HCT116 (cell line): ENCODE measurements around the gene SLC22A12.

Experiments
- POLR2A ChIP-seq: IDR thresholded peaks from 2 replicates; pipeline ENCODE4 v1.7.0; 2011; ENCODE audit warnings: borderline replicate concordance; ENCODE audit not compliant: insufficient read depth, insufficient read length; ENCODE audit errors: extremely low read depth
- SIN3A ChIP-seq: IDR thresholded peaks from 2 replicates; pipeline ENCODE4 v1.6.1; 2012; ENCODE audit warnings: low read depth
- TCF7L2 ChIP-seq: IDR thresholded peaks from 2 replicates; pipeline ENCODE4 v1.7.0; 2011; ENCODE audit warnings: borderline replicate concordance, inconsistent platforms; ENCODE audit not compliant: insufficient read depth, insufficient read length; ENCODE audit errors: extremely low read depth
- TF ChIP-seq, protein P1 (sequence below), 3 experiments: fragments of 200-600 bp in 1 of 3; sonication (generic) in 1 of 3; IDR thresholded peaks in 2 of 3; conservative IDR thresholded peaks in 1 of 3; 2 replicates each; pipeline ENCODE4 v1.5.1; 2012 to 2017; ENCODE audit warnings: low read depth in 2 of 3, low read length in 2 of 3, antibody characterized with exemption in 1 of 3, borderline replicate concordance in 1 of 3, control low read depth in 1 of 3, mild to moderate bottlenecking in 1 of 3, mixed read lengths in 1 of 3, mixed run types in 1 of 3, moderate library complexity in 1 of 3; ENCODE audit not compliant: insufficient read depth in 1 of 3
- TF ChIP-seq, protein P2 (sequence below): IDR thresholded peaks from 2 replicates; pipeline ENCODE4 v1.6.1; 2012

DNA sequence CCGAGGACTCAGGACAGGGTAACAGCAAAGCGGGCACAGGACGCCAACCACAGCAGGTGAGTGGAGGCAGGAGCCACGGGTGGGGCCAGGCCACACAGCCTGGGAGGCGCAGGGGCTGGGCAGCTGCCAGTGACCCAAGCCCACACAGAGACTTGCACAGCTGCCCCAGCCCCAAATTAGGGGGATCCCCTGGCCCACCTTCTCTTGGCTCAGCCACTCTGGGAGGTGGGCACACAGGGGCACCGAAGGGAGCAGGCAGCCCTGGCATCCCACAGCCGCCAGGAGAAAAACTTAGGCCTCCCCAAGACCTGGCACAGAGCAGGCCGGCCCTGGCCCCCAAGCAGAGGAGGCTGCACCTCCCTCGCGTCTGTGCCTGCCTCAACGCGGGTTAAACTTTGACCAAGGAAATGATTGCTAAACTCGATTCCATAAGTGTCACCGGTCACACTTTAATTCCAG lies at the start of gene SLC22A12:
- TF ChIP-seq TCF7L2 (no peak), POLR2A (no peak), SIN3A (no peak)
- TF ChIP-seq, protein P1, sequence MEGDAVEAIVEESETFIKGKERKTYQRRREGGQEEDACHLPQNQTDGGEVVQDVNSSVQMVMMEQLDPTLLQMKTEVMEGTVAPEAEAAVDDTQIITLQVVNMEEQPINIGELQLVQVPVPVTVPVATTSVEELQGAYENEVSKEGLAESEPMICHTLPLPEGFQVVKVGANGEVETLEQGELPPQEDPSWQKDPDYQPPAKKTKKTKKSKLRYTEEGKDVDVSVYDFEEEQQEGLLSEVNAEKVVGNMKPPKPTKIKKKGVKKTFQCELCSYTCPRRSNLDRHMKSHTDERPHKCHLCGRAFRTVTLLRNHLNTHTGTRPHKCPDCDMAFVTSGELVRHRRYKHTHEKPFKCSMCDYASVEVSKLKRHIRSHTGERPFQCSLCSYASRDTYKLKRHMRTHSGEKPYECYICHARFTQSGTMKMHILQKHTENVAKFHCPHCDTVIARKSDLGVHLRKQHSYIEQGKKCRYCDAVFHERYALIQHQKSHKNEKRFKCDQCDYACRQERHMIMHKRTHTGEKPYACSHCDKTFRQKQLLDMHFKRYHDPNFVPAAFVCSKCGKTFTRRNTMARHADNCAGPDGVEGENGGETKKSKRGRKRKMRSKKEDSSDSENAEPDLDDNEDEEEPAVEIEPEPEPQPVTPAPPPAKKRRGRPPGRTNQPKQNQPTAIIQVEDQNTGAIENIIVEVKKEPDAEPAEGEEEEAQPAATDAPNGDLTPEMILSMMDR (IDR thresholded peaks at IDR 0.05 in 2 of 3, conservative IDR thresholded peaks at IDR 0.05 in 1 of 3; ENCODE audit: borderline replicate concordance in 1 of 3, insufficient read depth in 1 of 3, low read depth in 2 of 3, low read length in 2 of 3), result no peak
- TF ChIP-seq, protein P2, sequence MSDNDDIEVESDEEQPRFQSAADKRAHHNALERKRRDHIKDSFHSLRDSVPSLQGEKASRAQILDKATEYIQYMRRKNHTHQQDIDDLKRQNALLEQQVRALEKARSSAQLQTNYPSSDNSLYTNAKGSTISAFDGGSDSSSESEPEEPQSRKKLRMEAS, result no peak
